Epithelial cell of prostate (primary cell): ENCODE results near the gene NRG2.

Experiments
- DNase-seq: peaks from one replicate; pipeline ENCODE4 v3.0.0-alpha.2; 2011; ENCODE audit warnings: low read depth, low spot score
- H3K27ac ChIP-seq: fragments of 450-650 bp; 2 replicates; pipeline ENCODE4 v1.5.1; 2017; ENCODE audit warnings: mild to moderate bottlenecking

Gene NRG2

GRCh38 chr5:139831624-139832023 lies 211.5 kb downstream of the NRG2 start:
- DNase-seq = no peak
- no peak overlapping the region for H3K27ac ChIP-seq

DNA sequence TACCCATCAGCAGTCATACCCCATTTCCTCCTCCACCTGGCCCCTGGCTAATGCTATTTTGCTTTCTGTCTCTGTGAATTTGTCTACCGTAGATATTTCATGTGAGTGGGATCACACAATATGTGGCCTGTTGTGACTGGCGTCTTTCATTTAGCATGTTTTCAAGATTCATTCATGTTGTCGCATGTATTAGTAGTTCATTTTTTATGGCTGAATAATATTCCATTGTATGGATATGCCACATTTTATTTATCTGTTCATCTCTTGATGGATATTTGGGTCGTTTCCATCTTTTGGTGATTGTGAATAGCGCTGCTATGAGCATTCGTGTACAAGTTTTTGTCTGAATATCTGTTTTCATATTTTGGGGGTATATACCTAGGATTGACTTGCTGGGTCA lies 213.6 kb downstream of the NRG2 start:
- no peak overlapping the region for H3K27ac ChIP-seq
- no peak for DNase-seq

GRCh38 chr5:139828207-139828895 lies 214.7 kb downstream of the NRG2 start:
- no peak for DNase-seq
- H3K27ac ChIP-seq = no peak overlapping the region

DNA sequence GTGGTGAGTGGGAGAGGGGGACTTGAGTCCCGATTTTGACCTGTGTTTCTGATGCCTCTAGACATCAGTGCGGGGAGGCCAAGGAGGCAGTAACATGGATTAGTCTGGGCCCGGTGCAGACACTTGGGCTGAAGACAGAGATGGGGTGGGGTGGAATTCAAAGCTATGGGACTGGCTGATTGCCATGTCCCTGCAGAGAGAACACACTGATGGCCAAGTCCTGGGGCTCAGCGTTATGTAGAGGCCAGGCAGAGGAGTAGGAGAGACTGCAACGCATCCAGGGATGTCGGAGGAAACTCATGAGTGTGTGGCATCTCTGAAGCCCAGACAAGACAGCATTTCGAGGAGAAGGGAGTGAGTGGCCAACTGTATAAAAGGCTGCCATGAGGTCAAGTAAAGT lies 217.4 kb downstream of the NRG2 start:
- H3K27ac ChIP-seq = no peak overlapping the region
- no peak for DNase-seq

DNA sequence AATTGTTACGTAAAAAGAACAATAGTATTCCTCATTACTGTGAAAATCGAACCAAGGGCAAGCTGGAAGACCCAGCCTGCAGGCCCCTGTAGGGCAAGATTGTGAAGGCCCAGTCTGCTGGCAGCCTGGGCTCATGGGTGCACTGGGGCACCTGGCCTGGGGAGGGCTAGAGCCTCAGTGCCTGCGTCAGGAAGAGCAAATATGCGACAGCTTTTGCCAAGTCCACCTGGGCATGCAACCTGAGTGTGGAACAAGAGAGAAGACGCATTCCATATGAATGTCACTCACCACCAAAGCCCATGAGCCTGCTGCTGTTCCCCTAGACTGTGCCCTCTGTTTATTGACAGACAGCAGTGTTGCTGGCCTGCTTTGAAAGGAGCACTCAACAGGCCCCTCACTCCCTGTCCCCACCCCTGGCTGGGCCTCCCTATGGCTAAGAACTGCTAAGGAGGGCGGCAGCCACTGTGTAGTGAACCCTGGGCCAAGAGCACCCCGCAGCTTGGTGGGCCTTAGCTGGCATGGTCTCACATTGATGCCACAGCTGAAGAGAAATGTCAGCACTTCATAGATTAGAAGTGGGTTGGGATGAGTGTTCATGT lies 219.2 kb downstream of the NRG2 start:
- no peak for DNase-seq
- no peak overlapping the region for H3K27ac ChIP-seq

GRCh38 chr5:139822553-139823425 lies 220.3 kb downstream of the NRG2 start:
- DNase-seq = no peak
- no peak overlapping the region for H3K27ac ChIP-seq

- H3K27ac ChIP-seq = no peak overlapping the region
- DNase-seq = no peak
Observed at GRCh38 chr5:139821806-139822552, 221.1 kb downstream of the NRG2 start.

- H3K27ac ChIP-seq = no peak overlapping the region
- no peak for DNase-seq
Observed at GRCh38 chr5:139820606-139821005, 222.5 kb downstream of the NRG2 start.

GRCh38 chr5:139820130-139820529 lies 223.0 kb downstream of the NRG2 start:
- no peak for DNase-seq
- no peak overlapping the region for H3K27ac ChIP-seq

DNA sequence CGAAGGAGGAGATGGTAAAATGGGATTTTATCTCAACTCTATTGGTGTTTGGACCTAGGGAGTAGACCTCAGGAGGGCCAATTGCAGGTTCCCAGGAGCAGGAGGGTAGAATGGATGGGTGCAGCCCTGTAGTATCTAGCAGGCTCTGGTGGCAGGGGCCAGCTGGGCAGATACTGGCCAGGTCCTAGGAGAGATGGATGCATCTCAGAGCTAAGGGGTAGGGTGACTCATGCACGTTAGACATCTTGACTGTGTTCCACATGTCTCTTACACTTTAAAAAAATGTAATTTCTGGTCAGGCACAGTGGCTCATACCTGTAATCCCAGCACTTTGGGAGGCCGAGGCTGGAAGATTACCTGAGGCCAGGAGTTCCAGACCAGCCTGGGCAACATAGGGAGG lies 225.1 kb downstream of the NRG2 start:
- DNase-seq = no peak
- no peak overlapping the region for H3K27ac ChIP-seq

GRCh38 chr5:139817362-139817761 lies 225.7 kb downstream of the NRG2 start:
- DNase-seq = no peak
- H3K27ac ChIP-seq = no peak overlapping the region

DNA sequence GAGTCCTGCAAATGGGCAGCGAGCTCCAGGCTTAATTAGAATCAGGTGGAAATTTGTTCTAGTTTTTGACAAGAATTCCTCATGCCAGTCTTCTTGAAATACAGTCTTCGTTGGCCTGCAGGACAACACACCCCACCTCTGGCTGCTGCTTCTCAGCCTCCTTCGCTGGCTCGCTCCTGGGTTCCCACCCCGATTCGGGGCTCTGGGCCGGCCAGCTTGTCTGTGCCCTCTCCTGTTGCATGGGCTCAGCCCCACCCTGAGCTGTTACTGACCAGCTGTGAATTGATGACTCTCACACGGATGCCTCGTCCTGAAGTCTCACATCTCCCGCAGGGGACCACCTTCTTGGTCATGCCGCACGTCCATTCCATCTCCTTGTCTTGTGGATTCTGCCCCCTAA lies 226.5 kb downstream of the NRG2 start:
- H3K27ac ChIP-seq = no peak overlapping the region
- no peak for DNase-seq

DNA sequence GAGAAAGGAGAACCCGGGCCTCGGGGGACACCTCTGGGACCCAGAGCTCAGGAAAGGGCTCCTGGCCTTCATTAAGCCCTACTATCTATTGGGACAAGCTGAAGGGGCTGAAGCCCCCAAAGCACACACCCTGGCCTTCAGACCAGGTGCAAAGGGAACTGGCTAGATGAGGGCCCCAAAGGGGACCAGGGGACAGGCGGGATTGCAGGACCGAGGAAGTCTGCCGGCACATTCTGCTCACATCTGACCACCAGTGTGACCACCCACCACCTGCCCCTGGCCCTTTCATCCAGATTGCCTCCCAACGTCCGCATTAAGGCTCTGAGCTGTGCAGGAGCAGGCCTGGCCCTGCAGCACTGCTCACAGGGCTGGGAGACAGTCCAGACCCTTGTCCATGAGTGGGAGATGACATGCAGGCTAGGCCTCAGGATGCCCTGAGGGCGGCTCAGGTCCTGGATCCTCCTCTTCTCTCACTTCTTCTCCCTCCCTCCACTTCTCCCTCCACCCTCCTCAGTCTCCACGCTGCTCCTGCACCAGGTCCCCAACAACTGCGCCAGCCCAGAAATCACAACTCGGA lies 228.3 kb downstream of the NRG2 start:
- DNase-seq = no peak
- H3K27ac ChIP-seq = no peak overlapping the region

DNA sequence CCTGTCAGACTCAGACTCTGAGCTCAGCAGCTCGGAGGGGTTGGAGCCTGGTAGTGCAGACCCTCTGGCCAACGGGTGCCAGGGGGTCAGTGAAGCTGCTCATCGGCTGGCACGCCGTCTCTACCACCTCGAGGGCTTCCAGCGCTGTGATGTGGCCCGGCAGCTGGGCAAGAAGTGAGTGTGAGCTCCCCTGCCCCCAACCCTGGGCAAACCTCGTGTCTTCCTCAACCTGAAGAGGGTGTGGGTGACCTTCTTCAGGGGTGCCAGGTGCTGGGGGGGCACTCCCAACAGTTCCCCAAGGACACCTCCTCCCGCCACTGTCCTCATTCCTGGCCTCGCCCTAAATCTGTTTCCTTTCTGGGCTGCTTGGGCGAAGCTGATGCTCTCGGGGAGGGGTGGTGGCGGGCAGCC lies 228.9 kb downstream of the NRG2 start:
- H3K27ac ChIP-seq = no peak overlapping the region
- DNase-seq = no peak

GRCh38 chr5:139812836-139813805 lies 230.0 kb downstream of the NRG2 start:
- no peak for DNase-seq
- H3K27ac ChIP-seq = no peak overlapping the region

GRCh38 chr5:139812323-139812722 lies 230.8 kb downstream of the NRG2 start:
- H3K27ac ChIP-seq = no peak overlapping the region
- no peak for DNase-seq

DNA sequence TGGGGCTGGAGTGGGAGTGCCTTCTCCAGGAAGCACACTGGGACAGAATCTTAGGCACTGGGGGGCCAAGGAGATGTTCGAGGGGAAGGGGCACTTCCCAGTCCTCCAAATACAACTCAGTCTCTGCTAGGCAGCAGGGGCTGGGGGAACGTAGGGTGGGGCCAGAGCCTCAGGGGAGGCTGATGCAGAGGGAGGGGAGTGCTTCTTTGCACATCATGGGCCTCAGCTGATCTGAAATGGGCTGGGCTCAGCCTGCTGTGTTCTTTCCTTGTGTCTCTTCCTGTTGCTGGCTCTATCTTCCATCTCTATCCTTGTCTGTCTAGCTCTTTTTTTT lies 231.9 kb downstream of the NRG2 start:
- no peak for DNase-seq
- H3K27ac ChIP-seq = no peak overlapping the region

- H3K27ac ChIP-seq = no peak overlapping the region
- no peak for DNase-seq
Observed at GRCh38 chr5:139810341-139811273, 232.5 kb downstream of the NRG2 start.
